CD4-positive, alpha-beta T cell treated with Interleukin-12 subunit alpha and Interleukin-12 subunit beta, for 1 hour (primary cell): ENCODE data around the gene PDZRN4.

Experiments
- DNase-seq: peaks from one replicate; pipeline ENCODE4 v3.0.0-alpha.2; 2020

PDZRN4 gene

GRCh38 chr12:41365653-41366171, 177.6 kb downstream of the PDZRN4 start:
- no peak for DNase-seq

GRCh38 chr12:41367726-41368405, 179.7 kb downstream of the PDZRN4 start:
- no peak for DNase-seq

DNA sequence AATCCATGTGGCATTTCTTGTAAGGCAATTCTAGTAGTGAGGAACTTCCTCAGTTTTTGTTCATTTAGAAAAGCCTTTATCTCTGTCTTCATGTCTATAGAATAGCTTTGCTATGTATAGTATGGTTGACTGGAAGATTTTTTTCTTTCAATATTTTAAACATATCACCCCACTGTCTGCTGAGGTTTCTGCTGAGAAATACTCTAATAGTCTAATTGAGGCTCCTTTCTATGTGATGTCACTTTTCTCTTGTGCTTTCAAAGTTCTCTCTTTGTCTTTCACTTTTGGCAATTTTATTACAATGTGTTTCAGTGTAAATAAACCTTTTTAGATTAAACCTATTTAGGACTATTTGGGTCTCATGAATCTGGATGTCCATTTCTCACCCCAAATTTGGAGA, 192.8 kb downstream of the PDZRN4 start:
- no peak for DNase-seq

- DNase-seq, result no peak
Observed at GRCh38 chr12:41402801-41403200, 214.7 kb downstream of the PDZRN4 start.

- no peak for DNase-seq
Observed at GRCh38 chr12:41407232-41407799, 219.2 kb downstream of the PDZRN4 start.

GRCh38 chr12:41409628-41410027, 221.5 kb downstream of the PDZRN4 start:
- no peak for DNase-seq

- no peak for DNase-seq
Observed at GRCh38 chr12:41418586-41418985, 230.5 kb downstream of the PDZRN4 start.

GRCh38 chr12:41419131-41419893, 231.2 kb downstream of the PDZRN4 start:
- DNase-seq, result no peak

GRCh38 chr12:41424651-41425050, 236.5 kb downstream of the PDZRN4 start:
- no peak for DNase-seq

DNA sequence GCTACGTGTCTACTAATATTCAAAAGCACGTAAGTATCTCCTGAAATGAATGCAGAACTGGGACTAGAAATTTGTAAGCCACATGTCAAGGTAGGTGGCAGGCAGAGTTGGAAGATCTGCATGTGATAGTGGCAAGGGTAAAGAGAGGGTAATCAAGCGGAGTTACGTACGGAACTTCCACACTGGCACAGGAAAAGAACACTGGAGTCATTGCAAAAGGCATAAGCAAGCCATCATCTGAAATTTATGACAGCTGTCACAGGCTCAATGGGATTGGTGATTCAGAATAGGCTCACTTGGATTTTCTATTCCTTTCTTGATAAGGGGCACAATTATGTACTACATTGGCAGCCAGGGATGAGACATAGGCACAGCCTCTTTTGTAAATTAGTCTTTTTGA, 245.3 kb downstream of the PDZRN4 start:
- no peak for DNase-seq

DNA sequence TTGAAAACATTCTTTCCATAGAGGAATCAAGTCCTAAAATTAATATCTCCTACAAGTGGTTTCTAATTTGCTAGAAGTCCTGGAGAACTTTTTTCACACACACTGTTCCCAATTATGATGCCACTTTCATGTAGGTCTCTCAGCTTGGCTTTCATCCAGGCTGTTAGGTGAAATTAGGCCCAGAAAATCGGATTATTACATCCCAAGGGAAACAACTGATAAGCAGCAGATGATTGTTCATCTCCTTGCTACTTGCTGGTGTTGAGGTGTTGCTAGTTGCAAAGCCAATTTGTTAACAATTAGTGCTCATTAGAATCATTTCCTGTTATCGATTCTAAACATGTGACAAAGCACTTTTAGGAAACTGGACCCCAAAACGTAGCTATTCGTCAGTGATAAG, 248.0 kb downstream of the PDZRN4 start:
- DNase-seq, result no peak

GRCh38 chr12:41437563-41437962, 249.4 kb downstream of the PDZRN4 start:
- DNase-seq, result no peak

- DNase-seq, result no peak
Observed at GRCh38 chr12:41438854-41439541, 250.9 kb downstream of the PDZRN4 start.

GRCh38 chr12:41439801-41440200, 251.7 kb downstream of the PDZRN4 start:
- no peak for DNase-seq

- DNase-seq, result no peak
Observed at GRCh38 chr12:41441180-41441579, 253.1 kb downstream of the PDZRN4 start.

GRCh38 chr12:41442896-41443295, 254.8 kb downstream of the PDZRN4 start:
- no peak for DNase-seq

GRCh38 chr12:41443690-41444089, 255.6 kb downstream of the PDZRN4 start:
- DNase-seq, result no peak

- DNase-seq, result no peak
Observed at GRCh38 chr12:41452838-41453407, 264.8 kb downstream of the PDZRN4 start.

DNA sequence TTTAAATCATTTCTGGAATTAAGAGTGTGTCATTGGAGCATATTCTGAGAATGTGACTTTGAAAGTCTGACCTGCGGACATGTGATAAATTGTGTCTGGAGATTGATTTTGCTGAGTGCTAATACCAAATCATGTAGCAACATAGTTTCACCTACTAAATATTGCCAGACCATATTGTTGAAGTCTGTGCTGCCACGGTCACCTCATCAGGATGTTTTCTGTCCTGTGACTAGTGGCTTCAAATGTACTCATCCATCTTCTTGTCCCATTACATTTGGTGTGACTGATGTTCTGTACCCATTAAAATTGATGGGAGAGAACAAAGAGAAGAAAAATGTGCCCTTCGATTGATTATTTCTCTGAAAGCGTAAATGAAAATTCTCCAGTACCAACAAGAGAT, 265.3 kb downstream of the PDZRN4 start:
- no peak for DNase-seq

GRCh38 chr12:41459111-41459905, 271.2 kb downstream of the PDZRN4 start:
- DNase-seq, result no peak

- no peak for DNase-seq
Observed at GRCh38 chr12:41459906-41460214, 271.7 kb downstream of the PDZRN4 start.

DNA sequence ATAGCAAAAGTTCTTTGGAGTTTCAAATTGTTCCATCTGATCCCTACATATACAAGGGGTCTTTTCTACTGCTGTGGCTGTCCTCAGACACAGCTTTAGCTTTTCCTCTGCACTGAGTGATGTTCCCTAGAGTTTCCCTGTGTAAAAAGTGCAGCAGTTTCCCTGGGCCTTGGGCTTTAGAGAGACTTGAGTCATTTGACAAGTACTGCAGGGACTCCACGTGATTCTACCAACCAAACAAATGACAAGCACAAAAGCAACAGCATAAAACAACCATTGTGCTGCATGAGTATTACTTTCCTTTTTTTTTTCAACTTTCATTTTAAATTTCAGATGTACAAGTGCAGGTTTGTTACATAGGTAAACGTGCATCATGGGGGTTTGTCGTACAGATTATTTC, 272.8 kb downstream of the PDZRN4 start:
- no peak for DNase-seq
